Ishikawa (cell line): Measurements from ENCODE around the gene HBA2.

Experiments used
- CREB1 ChIP-seq: IDR thresholded peaks from 2 replicates; pipeline ENCODE4 v1.6.1; 2012; ENCODE audit warnings: low read depth
- EGR1 ChIP-seq: IDR thresholded peaks from 2 replicates; pipeline ENCODE4 v1.6.1; 2012
- EP300 ChIP-seq: IDR thresholded peaks from 2 replicates; pipeline ENCODE4 v1.6.1; 2012; ENCODE audit warnings: borderline replicate concordance
- MAX ChIP-seq: IDR thresholded peaks from 2 replicates; pipeline ENCODE4 v1.6.1; 2012
- RAD21 ChIP-seq: IDR thresholded peaks from 2 replicates; pipeline ENCODE4 v1.6.1; 2012; ENCODE audit warnings: low read depth
- REST ChIP-seq: IDR thresholded peaks from 2 replicates; pipeline ENCODE4 v1.6.1; 2012; ENCODE audit warnings: low read depth, mild to moderate bottlenecking
- TAF1 ChIP-seq: IDR thresholded peaks from 2 replicates; pipeline ENCODE4 v1.6.1; 2012; ENCODE audit warnings: low read depth, mild to moderate bottlenecking
- TCF12 ChIP-seq: IDR thresholded peaks from 2 replicates; pipeline ENCODE4 v1.6.1; 2012; ENCODE audit warnings: low read depth
- TEAD4 ChIP-seq: IDR thresholded peaks from 2 replicates; pipeline ENCODE4 v1.6.1; 2012
- YY1 ChIP-seq: IDR thresholded peaks from 2 replicates; pipeline ENCODE4 v1.6.1; 2012; ENCODE audit warnings: low read depth
- ZBTB7A ChIP-seq: IDR thresholded peaks from 2 replicates; pipeline ENCODE4 v1.6.1; 2012; ENCODE audit warnings: low read depth

GRCh38 chr16:133716-134115, 39.0 kb upstream of the HBA2 start:
- no peak for TF ChIP-seq CREB1
- no peak for TF ChIP-seq RAD21
- no peak for TF ChIP-seq TEAD4
- no peak for TF ChIP-seq MAX
- no peak for TF ChIP-seq TCF12
- no peak for TF ChIP-seq YY1
- no peak for TF ChIP-seq REST
- TF ChIP-seq EP300, result no peak
- TF ChIP-seq EGR1, result no peak
- TF ChIP-seq TAF1, result no peak
- no peak for TF ChIP-seq ZBTB7A
